Measurements from ENCODE around the gene MARK3.
A peak's percentile ranks its signal among the peaks of the same experiment; 100 is the strongest.

MARK3 gene

GRCh38 chr14:103388664-103389063 lies 3.4 kb downstream of the MARK3 start:
- Histone ChIP-seq H3K27me3 (no peaks in the 10 kb centered on the region), H3K4me1 (ENCODE audit: control insufficient read depth in 1 of 2, insufficient read depth in 1 of 2, low read depth in 1 of 2, low read length in 1 of 2) (peaks cover 67% of the 10 kb centered on the region in 2 experiments), H3K36me3 (no peaks in the 10 kb centered on the region), H3K4me3 (ENCODE audit: low read depth in 1 of 2, low read length in 1 of 2) (peak overlapping the region in 1 of 2 experiments; percentile 84), H3K27ac (no peak overlapping the region), H3K9me3 (no peaks in the 10 kb centered on the region)
- TF ChIP-seq CTCF (IDR thresholded peaks at IDR 0.05): no peak

GRCh38 chr14:103390605-103391004 lies 5.4 kb downstream of the MARK3 start:
- Histone ChIP-seq H3K4me3 (ENCODE audit: low read depth in 1 of 2, low read length in 1 of 2) (no peak overlapping the region), H3K27me3 (no peaks in the 10 kb centered on the region), H3K36me3 (no peaks in the 10 kb centered on the region), H3K27ac (peak overlapping the region; percentile 60), H3K9me3 (no peaks in the 10 kb centered on the region), H3K4me1 (ENCODE audit: control insufficient read depth in 1 of 2, insufficient read depth in 1 of 2, low read depth in 1 of 2, low read length in 1 of 2) (peaks cover 76% of the 10 kb centered on the region in 2 experiments)
- TF ChIP-seq CTCF (IDR thresholded peaks at IDR 0.05): no peak

DNA sequence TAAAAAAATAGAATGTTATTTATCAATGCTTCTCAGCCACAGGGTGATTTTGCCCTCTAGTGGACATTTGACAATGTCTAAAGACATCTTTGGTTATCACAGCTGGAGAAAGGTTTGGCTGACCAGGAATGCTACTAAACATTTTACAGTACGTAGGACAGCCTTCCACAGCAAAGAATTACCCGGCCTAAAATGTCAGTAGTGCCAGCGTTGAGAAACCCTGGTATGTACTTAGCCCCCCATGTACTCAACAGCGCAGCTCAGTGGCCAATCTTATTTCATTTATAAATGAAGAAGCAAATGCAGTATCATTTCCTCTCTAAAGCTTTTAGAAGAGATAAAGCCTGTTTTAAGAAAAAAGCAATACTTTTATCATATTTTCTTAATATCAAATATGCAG lies 5.8 kb downstream of the MARK3 start:
- Histone ChIP-seq H3K4me1 (ENCODE audit: control insufficient read depth in 1 of 2, insufficient read depth in 1 of 2, low read depth in 1 of 2, low read length in 1 of 2) (peaks cover 79 to 80% of the 10 kb centered on the region in 2 experiments), H3K4me3 (ENCODE audit: low read depth in 1 of 2, low read length in 1 of 2) (peak overlapping the region in 1 of 2 experiments; percentile 11), H3K27ac (peak overlapping the region; percentile 60)

GRCh38 chr14:103392106-103392505 lies 6.9 kb downstream of the MARK3 start:
- Histone ChIP-seq H3K27ac (peak overlapping the region; percentile 35), H3K4me1 (ENCODE audit: control insufficient read depth in 1 of 2, insufficient read depth in 1 of 2, low read depth in 1 of 2, low read length in 1 of 2) (peaks cover 76 to 79% of the 10 kb centered on the region in 2 experiments), H3K36me3 (no peaks in the 10 kb centered on the region), H3K4me3 (ENCODE audit: low read depth in 1 of 2, low read length in 1 of 2) (no peak overlapping the region), H3K27me3 (no peaks in the 10 kb centered on the region), H3K9me3 (no peaks in the 10 kb centered on the region)
- TF ChIP-seq CTCF (IDR thresholded peaks at IDR 0.05): no peak

More for the DNA sequence above, 5.8 kb downstream of the MARK3 start:
- Histone ChIP-seq H3K27me3 (no peaks in the 10 kb centered on the region), H3K9me3 (no peaks in the 10 kb centered on the region), H3K36me3 (no peaks in the 10 kb centered on the region)
- peak; percentile 64 for TF ChIP-seq CTCF (IDR thresholded peaks at IDR 0.05)

- peaks cover 72 to 74% of the 10 kb centered on the region in 2 experiments for H3K4me1 ChIP-seq (ENCODE audit: control insufficient read depth in 1 of 2, insufficient read depth in 1 of 2, low read depth in 1 of 2, low read length in 1 of 2)
- TF ChIP-seq CTCF (IDR thresholded peaks at IDR 0.05): no peak
- peak overlapping the region; percentile 35 for H3K27ac ChIP-seq
Observed at GRCh38 chr14:103392572-103392971, 7.4 kb downstream of the MARK3 start.

GRCh38 chr14:103393070-103393469 lies 7.9 kb downstream of the MARK3 start:
- Histone ChIP-seq H3K4me3 (ENCODE audit: low read depth in 1 of 2, low read length in 1 of 2) (no peak overlapping the region), H3K36me3 (no peaks in the 10 kb centered on the region), H3K9me3 (no peaks in the 10 kb centered on the region), H3K4me1 (ENCODE audit: control insufficient read depth in 1 of 2, insufficient read depth in 1 of 2, low read depth in 1 of 2, low read length in 1 of 2) (peaks cover 69 to 73% of the 10 kb centered on the region in 2 experiments), H3K27me3 (no peaks in the 10 kb centered on the region), H3K27ac (peak overlapping the region; percentile 4)
- TF ChIP-seq CTCF (IDR thresholded peaks at IDR 0.05): no peak

More at GRCh38 chr14:103392572-103392971, 7.4 kb downstream of the MARK3 start:
- Histone ChIP-seq H3K27me3 (no peaks in the 10 kb centered on the region), H3K36me3 (no peaks in the 10 kb centered on the region), H3K9me3 (no peaks in the 10 kb centered on the region), H3K4me3 (ENCODE audit: low read depth in 1 of 2, low read length in 1 of 2) (no peak overlapping the region)

Data from neutrophil (primary cell).